ENCODE measurements around the gene FGD6.

Gene FGD6

GRCh38 chr12:95034750-95035149 is 182.5 kb downstream of the FGD6 start:
- Histone ChIP-seq H3K9me3 (ENCODE audit: control insufficient read depth, low read depth, low read length) (no peaks in the 10 kb centered on the region), H3K4me1 (ENCODE audit: control insufficient read depth, low read depth, low read length) (no peaks in the 10 kb centered on the region), H3K36me3 (ENCODE audit: control insufficient read depth, low read depth, low read length) (peaks cover 58% of the 10 kb centered on the region), H3K9ac (ENCODE audit: low read length) (no peak overlapping the region), H3K27me3 (ENCODE audit: control insufficient read depth, insufficient read depth, low read length) (no peaks in the 10 kb centered on the region), H3K4me3 (ENCODE audit: low read length) (no peak overlapping the region), H3K27ac (ENCODE audit: low read length) (no peak overlapping the region)
